WTC11 (cell line): Measurements from ENCODE around the gene GSG1L2. TPM values are rescaled to one million over a fixed set of nuclear protein-coding genes. Genes with fewer than 3 reads are reported as not detected.

Experiments
- ATAC-seq: fragments of 200-7000 bp; cut with Tn5 transposase; 2 replicates; pipeline ENCODE4 v1.10.0; 2021; ENCODE audit warnings: mild to moderate bottlenecking, moderate library complexity
- CTCF ChIA-PET: fragments of 300-600 bp; sonication (Branson Sonifier 250); formaldehyde crosslinking; loops from one replicate; lab custom pipeline; 2021; ENCODE audit warnings: antibody characterized with exemption; lab: Charles Lee
- POLR2A ChIA-PET: fragments of 350-600 bp; sonication (Branson Sonifier 250); formaldehyde crosslinking; loops from one replicate; lab custom pipeline; 2021; ENCODE audit warnings: antibody characterized with exemption; lab: Charles Lee
- DNase-seq: peaks from one replicate; pipeline ENCODE4 v3.0.0; 2021; ENCODE audit warnings: low spot score
- H3K27ac Mint-ChIP-seq: 2 replicates; pipeline ENCODE4 v1.8.0; 2021; ENCODE audit warnings: mixed read lengths
- H3K27me3 Mint-ChIP-seq: 2 replicates; pipeline ENCODE4 v1.8.0; 2021; ENCODE audit warnings: low read depth, mild to moderate bottlenecking, moderate library complexity, mixed read lengths
- H3K36me3 Mint-ChIP-seq: 2 replicates; pipeline ENCODE4 v1.8.0; 2021; ENCODE audit warnings: mixed read lengths
- H3K4me1 Mint-ChIP-seq: 2 replicates; pipeline ENCODE4 v1.8.0; 2022; ENCODE audit warnings: mixed read lengths
- H3K4me3 Mint-ChIP-seq: 2 replicates; pipeline ENCODE4 v1.8.0; 2021; ENCODE audit warnings: mild to moderate bottlenecking, moderate library complexity, mixed read lengths
- H3K9me3 Mint-ChIP-seq: 2 replicates; pipeline ENCODE4 v1.8.0; 2021; ENCODE audit warnings: mixed read lengths
- ESRRA ChIP-seq: sonication (generic); formaldehyde crosslinking; IDR thresholded peaks from 2 replicates; pipeline ENCODE4 v1.8.1; 2022; ENCODE audit warnings: mild to moderate bottlenecking, missing genetic modification reagents, borderline replicate concordance
- FOXK1 ChIP-seq: sonication (generic); formaldehyde crosslinking; IDR thresholded peaks from 2 replicates; pipeline ENCODE4 v1.8.0; 2022; ENCODE audit warnings: mild to moderate bottlenecking, moderate library complexity, missing genetic modification reagents
- FOXP1 ChIP-seq: sonication (generic); formaldehyde crosslinking; IDR thresholded peaks from 2 replicates; pipeline ENCODE4 v1.8.0; 2022; ENCODE audit warnings: missing genetic modification reagents, mild to moderate bottlenecking, moderate library complexity, borderline replicate concordance
- GABPB1 ChIP-seq: sonication (generic); formaldehyde crosslinking; IDR thresholded peaks from 2 replicates; pipeline ENCODE4 v1.8.1; 2023; ENCODE audit warnings: mild to moderate bottlenecking, missing genetic modification reagents
- IRF2 ChIP-seq: sonication (generic); formaldehyde crosslinking; IDR thresholded peaks from 2 replicates; pipeline ENCODE4 v1.8.0; 2022; ENCODE audit warnings: low read depth, missing genetic modification reagents, borderline replicate concordance
- MYBL2 ChIP-seq: sonication (generic); formaldehyde crosslinking; IDR thresholded peaks from 2 replicates; pipeline ENCODE4 v1.8.1; 2023; ENCODE audit warnings: mild to moderate bottlenecking, moderate library complexity, missing genetic modification reagents
- NFYB ChIP-seq: sonication (generic); formaldehyde crosslinking; conservative IDR thresholded peaks from 2 replicates; pipeline ENCODE4 v1.8.0; 2022; ENCODE audit warnings: low read depth, missing genetic modification reagents
- OVOL2 ChIP-seq: fragments of 250-450 bp; sonication (Bioruptor Pico); IDR thresholded peaks from 2 replicates; pipeline ENCODE4 v1.9.0; 2021; ENCODE audit warnings: mild to moderate bottlenecking, borderline replicate concordance
- PRRX2 ChIP-seq: fragments of 250-450 bp; sonication (Bioruptor Pico); IDR thresholded peaks from 2 replicates; pipeline ENCODE4 v1.8.0; 2021; ENCODE audit warnings: mild to moderate bottlenecking
- SP1 ChIP-seq: sonication (generic); formaldehyde crosslinking; conservative IDR thresholded peaks from 2 replicates; pipeline ENCODE4 v1.8.1; 2022; ENCODE audit warnings: missing genetic modification reagents
- TCF7 ChIP-seq: sonication (generic); formaldehyde crosslinking; IDR thresholded peaks from 2 replicates; pipeline ENCODE4 v1.8.0; 2022; ENCODE audit warnings: mild to moderate bottlenecking, low read depth, missing genetic modification reagents, moderate library complexity
- ZNF416 ChIP-seq: fragments of 250-450 bp; sonication (Bioruptor Pico); IDR thresholded peaks from 2 replicates; pipeline ENCODE4 v1.9.0; 2021; ENCODE audit warnings: mild to moderate bottlenecking, inconsistent platforms
- ZNF423 ChIP-seq: fragments of 250-450 bp; sonication (Bioruptor Pico); IDR thresholded peaks from 2 replicates; pipeline ENCODE4 v2.1.2; 2022; ENCODE audit warnings: mild to moderate bottlenecking, moderate library complexity
- total RNA-seq: library from RNA; stranded (reverse); gene quantifications from 3 replicates; pipeline ENCODE4 v1.2.3, GENCODE V29; 2021
- TF ChIP-seq, protein P1 (sequence below): sonication (generic); formaldehyde crosslinking; IDR thresholded peaks from 2 replicates; pipeline ENCODE4 v1.8.0; 2023; ENCODE audit warnings: missing genetic modification reagents
- TF ChIP-seq, protein P2 (sequence below): sonication (generic); formaldehyde crosslinking; IDR thresholded peaks from 2 replicates; pipeline ENCODE4 v1.8.1; 2023; ENCODE audit warnings: mild to moderate bottlenecking, missing genetic modification reagents, moderate library complexity
- TF ChIP-seq, protein P3 (sequence below): fragments of 250-450 bp; sonication (Bioruptor Pico); IDR thresholded peaks from 2 replicates; pipeline ENCODE4 v1.9.0; 2021; ENCODE audit warnings: mild to moderate bottlenecking
- TF ChIP-seq, protein P4 (sequence below): sonication (generic); formaldehyde crosslinking; IDR thresholded peaks from 2 replicates; pipeline ENCODE4 v1.8.1; 2022; ENCODE audit warnings: low read depth, missing genetic modification reagents, borderline replicate concordance
- TF ChIP-seq, protein P5 (sequence below): sonication (generic); formaldehyde crosslinking; IDR thresholded peaks from 2 replicates; pipeline ENCODE4 v1.8.0; 2023; ENCODE audit warnings: mild to moderate bottlenecking, missing genetic modification reagents
- TF ChIP-seq, protein P6 (sequence below): sonication (generic); formaldehyde crosslinking; IDR thresholded peaks from 2 replicates; pipeline ENCODE4 v1.8.0; 2022; ENCODE audit warnings: missing genetic modification reagents

Gene GSG1L2
- total RNA-seq, 1 experiment from 2014 or later: not detected

DNA sequence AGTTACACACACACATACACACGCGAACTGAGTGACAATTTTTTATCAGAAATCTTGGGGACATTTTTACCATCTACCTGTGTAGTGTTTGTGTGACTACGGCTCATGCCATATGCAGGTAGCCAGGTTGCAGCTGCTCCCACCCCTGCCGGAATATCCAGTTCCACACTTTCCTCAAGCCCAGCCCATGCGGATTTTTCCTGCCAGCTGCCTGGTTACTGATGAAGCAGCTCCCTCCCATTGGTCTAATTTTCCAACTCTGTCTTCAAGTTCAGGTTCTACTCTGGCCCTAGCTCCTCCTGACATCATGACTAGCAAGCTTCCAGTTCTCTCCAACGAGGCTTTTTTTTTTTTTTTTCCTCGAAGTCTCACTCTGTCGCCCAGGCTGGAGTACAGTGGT is 4.8 kb downstream of the GSG1L2 start:
- ChIA-PET POLR2A (no interaction called here), CTCF (interaction anchor here (0.7 to 1.4 kb wide), 4 partner anchors 14 to 91 kb away, joined by 3 to 8 read pairs (median 3); no protein-coding TSS in a partner anchor)
- no peaks in the 10 kb centered on the region for H3K36me3 Mint-ChIP-seq

DNA sequence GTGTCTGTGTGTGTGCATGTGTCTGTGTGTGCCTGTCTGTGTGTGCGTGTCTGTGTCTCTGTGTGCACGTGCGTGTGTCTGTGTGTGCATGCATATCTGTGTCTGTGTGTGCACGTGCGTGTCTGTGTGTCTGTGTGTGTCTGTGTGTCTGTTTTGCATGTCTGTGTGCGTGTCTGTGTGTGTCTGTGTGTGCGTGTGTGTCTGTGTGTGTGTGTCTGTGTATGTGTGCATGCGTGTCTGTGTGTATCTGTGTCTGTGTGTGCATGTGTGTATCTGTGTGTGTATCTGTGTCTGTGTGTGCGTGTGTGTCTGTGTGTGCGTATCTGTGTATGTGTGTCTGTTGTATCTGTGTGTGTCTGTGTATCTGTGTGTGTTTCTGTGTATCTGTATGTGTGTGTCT is 5.4 kb downstream of the GSG1L2 start:
- Mint-ChIP-seq H3K4me3 (no peak overlapping the region), H3K27ac (no peak overlapping the region), H3K4me1 (no peaks in the 10 kb centered on the region), H3K36me3 (no peaks in the 10 kb centered on the region), H3K27me3 (no peaks in the 10 kb centered on the region), H3K9me3 (no peaks in the 10 kb centered on the region)
- TF ChIP-seq, protein P1, sequence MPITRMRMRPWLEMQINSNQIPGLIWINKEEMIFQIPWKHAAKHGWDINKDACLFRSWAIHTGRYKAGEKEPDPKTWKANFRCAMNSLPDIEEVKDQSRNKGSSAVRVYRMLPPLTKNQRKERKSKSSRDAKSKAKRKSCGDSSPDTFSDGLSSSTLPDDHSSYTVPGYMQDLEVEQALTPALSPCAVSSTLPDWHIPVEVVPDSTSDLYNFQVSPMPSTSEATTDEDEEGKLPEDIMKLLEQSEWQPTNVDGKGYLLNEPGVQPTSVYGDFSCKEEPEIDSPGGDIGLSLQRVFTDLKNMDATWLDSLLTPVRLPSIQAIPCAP (CRISPR knock-in tag): no peak
- TF ChIP-seq, protein P2, sequence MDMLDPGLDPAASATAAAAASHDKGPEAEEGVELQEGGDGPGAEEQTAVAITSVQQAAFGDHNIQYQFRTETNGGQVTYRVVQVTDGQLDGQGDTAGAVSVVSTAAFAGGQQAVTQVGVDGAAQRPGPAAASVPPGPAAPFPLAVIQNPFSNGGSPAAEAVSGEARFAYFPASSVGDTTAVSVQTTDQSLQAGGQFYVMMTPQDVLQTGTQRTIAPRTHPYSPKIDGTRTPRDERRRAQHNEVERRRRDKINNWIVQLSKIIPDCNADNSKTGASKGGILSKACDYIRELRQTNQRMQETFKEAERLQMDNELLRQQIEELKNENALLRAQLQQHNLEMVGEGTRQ (CRISPR knock-in tag): no peak
- TF ChIP-seq FOXP1: no peak
- TF ChIP-seq, protein P3, sequence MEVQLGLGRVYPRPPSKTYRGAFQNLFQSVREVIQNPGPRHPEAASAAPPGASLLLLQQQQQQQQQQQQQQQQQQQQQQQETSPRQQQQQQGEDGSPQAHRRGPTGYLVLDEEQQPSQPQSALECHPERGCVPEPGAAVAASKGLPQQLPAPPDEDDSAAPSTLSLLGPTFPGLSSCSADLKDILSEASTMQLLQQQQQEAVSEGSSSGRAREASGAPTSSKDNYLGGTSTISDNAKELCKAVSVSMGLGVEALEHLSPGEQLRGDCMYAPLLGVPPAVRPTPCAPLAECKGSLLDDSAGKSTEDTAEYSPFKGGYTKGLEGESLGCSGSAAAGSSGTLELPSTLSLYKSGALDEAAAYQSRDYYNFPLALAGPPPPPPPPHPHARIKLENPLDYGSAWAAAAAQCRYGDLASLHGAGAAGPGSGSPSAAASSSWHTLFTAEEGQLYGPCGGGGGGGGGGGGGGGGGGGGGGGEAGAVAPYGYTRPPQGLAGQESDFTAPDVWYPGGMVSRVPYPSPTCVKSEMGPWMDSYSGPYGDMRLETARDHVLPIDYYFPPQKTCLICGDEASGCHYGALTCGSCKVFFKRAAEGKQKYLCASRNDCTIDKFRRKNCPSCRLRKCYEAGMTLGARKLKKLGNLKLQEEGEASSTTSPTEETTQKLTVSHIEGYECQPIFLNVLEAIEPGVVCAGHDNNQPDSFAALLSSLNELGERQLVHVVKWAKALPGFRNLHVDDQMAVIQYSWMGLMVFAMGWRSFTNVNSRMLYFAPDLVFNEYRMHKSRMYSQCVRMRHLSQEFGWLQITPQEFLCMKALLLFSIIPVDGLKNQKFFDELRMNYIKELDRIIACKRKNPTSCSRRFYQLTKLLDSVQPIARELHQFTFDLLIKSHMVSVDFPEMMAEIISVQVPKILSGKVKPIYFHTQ (CRISPR knock-in tag): no peak
- TF ChIP-seq TCF7 (CRISPR knock-in tag): no peak
- no peak for TF ChIP-seq MYBL2 (CRISPR knock-in tag)
- TF ChIP-seq FOXK1: no peak
- DNase-seq: no peak
- POLR2A ChIA-PET: no interaction called here
- CTCF ChIA-PET: interaction anchor here (0.7 to 1.4 kb wide), 4 partner anchors 14 to 92 kb away, joined by 3 to 8 read pairs (median 3); no protein-coding TSS in a partner anchor
- no peak for ATAC-seq

More for the DNA sequence above, 4.8 kb downstream of the GSG1L2 start:
- no peak for TF ChIP-seq SP1 (CRISPR knock-in tag)
- TF ChIP-seq GABPB1: no peak
- peak; percentile 66 for TF ChIP-seq NFYB (CRISPR knock-in tag)
- no peak for TF ChIP-seq ZNF423 (CRISPR knock-in tag)
- TF ChIP-seq, protein P4, sequence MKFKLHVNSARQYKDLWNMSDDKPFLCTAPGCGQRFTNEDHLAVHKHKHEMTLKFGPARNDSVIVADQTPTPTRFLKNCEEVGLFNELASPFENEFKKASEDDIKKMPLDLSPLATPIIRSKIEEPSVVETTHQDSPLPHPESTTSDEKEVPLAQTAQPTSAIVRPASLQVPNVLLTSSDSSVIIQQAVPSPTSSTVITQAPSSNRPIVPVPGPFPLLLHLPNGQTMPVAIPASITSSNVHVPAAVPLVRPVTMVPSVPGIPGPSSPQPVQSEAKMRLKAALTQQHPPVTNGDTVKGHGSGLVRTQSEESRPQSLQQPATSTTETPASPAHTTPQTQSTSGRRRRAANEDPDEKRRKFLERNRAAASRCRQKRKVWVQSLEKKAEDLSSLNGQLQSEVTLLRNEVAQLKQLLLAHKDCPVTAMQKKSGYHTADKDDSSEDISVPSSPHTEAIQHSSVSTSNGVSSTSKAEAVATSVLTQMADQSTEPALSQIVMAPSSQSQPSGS (CRISPR knock-in tag): no peak
- no peak for TF ChIP-seq ESRRA
- TF ChIP-seq, protein P5, sequence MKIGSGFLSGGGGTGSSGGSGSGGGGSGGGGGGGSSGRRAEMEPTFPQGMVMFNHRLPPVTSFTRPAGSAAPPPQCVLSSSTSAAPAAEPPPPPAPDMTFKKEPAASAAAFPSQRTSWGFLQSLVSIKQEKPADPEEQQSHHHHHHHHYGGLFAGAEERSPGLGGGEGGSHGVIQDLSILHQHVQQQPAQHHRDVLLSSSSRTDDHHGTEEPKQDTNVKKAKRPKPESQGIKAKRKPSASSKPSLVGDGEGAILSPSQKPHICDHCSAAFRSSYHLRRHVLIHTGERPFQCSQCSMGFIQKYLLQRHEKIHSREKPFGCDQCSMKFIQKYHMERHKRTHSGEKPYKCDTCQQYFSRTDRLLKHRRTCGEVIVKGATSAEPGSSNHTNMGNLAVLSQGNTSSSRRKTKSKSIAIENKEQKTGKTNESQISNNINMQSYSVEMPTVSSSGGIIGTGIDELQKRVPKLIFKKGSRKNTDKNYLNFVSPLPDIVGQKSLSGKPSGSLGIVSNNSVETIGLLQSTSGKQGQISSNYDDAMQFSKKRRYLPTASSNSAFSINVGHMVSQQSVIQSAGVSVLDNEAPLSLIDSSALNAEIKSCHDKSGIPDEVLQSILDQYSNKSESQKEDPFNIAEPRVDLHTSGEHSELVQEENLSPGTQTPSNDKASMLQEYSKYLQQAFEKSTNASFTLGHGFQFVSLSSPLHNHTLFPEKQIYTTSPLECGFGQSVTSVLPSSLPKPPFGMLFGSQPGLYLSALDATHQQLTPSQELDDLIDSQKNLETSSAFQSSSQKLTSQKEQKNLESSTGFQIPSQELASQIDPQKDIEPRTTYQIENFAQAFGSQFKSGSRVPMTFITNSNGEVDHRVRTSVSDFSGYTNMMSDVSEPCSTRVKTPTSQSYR (CRISPR knock-in tag): no peak
- no peak for TF ChIP-seq OVOL2 (CRISPR knock-in tag)
- TF ChIP-seq ZNF416: no peak
- TF ChIP-seq, protein P6, sequence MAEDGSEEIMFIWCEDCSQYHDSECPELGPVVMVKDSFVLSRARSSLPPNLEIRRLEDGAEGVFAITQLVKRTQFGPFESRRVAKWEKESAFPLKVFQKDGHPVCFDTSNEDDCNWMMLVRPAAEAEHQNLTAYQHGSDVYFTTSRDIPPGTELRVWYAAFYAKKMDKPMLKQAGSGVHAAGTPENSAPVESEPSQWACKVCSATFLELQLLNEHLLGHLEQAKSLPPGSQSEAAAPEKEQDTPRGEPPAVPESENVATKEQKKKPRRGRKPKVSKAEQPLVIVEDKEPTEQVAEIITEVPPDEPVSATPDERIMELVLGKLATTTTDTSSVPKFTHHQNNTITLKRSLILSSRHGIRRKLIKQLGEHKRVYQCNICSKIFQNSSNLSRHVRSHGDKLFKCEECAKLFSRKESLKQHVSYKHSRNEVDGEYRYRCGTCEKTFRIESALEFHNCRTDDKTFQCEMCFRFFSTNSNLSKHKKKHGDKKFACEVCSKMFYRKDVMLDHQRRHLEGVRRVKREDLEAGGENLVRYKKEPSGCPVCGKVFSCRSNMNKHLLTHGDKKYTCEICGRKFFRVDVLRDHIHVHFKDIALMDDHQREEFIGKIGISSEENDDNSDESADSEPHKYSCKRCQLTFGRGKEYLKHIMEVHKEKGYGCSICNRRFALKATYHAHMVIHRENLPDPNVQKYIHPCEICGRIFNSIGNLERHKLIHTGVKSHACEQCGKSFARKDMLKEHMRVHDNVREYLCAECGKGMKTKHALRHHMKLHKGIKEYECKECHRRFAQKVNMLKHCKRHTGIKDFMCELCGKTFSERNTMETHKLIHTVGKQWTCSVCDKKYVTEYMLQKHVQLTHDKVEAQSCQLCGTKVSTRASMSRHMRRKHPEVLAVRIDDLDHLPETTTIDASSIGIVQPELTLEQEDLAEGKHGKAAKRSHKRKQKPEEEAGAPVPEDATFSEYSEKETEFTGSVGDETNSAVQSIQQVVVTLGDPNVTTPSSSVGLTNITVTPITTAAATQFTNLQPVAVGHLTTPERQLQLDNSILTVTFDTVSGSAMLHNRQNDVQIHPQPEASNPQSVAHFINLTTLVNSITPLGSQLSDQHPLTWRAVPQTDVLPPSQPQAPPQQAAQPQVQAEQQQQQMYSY (CRISPR knock-in tag): peak; percentile 97
- no peak for TF ChIP-seq IRF2
- no peak for TF ChIP-seq PRRX2 (CRISPR knock-in tag)
- DNase-seq: peak; percentile 59
- H3K4me3 Mint-ChIP-seq: no peak overlapping the region
- no peaks in the 10 kb centered on the region for H3K4me1 Mint-ChIP-seq
- H3K9me3 Mint-ChIP-seq: no peaks in the 10 kb centered on the region
- no peaks in the 10 kb centered on the region for H3K27me3 Mint-ChIP-seq
- ATAC-seq: peak; percentile 88
- H3K27ac Mint-ChIP-seq: no peak overlapping the region
